GM12864 (cell line): Measurements from ENCODE around the gene CACNA2D3.
A peak's percentile ranks its signal among the peaks of the same experiment; 100 is the strongest.

ENCODE experiments used
- DNase-seq: peaks from one replicate; pipeline ENCODE4 v3.0.0-alpha.2; 2011; ENCODE audit warnings: low read depth
- H3K4me3 ChIP-seq: 2 replicates; pipeline ENCODE4 v1.5.1; 2011; ENCODE audit warnings: mild to moderate bottlenecking, low read depth, low read length, control low read depth
- TF ChIP-seq, protein P1 (sequence below): IDR thresholded peaks from 2 replicates; pipeline ENCODE4 v1.5.1; 2011; ENCODE audit warnings: low read depth, mild to moderate bottlenecking, moderate library complexity, low read length, control low read depth, inconsistent platforms; ENCODE audit errors: missing control alignments

The CACNA2D3 gene

DNA sequence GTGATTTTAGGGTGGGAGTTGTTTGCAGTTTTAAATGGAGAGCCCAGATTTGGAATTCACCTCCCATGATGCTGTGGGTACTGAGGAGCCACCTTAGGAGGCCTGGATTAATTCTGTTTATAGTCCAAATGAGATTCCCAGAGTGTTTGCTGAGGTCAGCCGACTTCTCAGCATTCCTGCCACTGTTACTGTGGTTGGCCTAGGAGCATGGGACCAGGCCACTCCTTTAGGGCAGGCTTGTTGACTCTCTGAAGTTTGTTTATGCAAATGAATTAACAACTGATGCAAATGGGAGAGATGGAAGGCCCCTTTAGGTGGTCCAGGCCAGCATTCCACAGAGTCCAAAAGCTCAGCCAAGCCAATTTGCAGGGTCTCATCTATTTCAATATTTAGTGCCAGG lies 46.1 kb downstream of the CACNA2D3 start:
- TF ChIP-seq, protein P1, sequence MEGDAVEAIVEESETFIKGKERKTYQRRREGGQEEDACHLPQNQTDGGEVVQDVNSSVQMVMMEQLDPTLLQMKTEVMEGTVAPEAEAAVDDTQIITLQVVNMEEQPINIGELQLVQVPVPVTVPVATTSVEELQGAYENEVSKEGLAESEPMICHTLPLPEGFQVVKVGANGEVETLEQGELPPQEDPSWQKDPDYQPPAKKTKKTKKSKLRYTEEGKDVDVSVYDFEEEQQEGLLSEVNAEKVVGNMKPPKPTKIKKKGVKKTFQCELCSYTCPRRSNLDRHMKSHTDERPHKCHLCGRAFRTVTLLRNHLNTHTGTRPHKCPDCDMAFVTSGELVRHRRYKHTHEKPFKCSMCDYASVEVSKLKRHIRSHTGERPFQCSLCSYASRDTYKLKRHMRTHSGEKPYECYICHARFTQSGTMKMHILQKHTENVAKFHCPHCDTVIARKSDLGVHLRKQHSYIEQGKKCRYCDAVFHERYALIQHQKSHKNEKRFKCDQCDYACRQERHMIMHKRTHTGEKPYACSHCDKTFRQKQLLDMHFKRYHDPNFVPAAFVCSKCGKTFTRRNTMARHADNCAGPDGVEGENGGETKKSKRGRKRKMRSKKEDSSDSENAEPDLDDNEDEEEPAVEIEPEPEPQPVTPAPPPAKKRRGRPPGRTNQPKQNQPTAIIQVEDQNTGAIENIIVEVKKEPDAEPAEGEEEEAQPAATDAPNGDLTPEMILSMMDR: no peak
- no peak overlapping the region for H3K4me3 ChIP-seq
- DNase-seq: no peak

DNA sequence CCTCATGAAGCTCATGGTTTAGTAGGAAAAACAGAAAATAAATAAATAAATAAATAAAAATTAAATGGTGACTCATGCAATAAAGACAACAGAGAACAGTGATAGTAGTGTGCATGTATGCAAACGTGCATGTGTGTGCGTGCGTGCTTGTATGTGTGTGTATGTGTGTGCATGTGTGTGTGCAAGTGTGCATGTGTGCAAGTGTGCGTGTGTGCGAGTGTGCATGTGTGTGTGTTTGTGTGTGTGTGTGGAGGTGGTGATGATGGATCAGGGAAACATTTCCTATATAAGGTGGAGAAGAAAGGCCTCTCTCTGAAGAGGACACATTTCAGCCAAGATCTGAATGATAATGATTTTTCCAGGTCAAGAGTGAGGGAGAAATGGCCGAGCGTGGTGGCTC lies 47.2 kb downstream of the CACNA2D3 start:
- peak; percentile 1 for DNase-seq
- TF ChIP-seq, protein P1: no peak
- no peak overlapping the region for H3K4me3 ChIP-seq

DNA sequence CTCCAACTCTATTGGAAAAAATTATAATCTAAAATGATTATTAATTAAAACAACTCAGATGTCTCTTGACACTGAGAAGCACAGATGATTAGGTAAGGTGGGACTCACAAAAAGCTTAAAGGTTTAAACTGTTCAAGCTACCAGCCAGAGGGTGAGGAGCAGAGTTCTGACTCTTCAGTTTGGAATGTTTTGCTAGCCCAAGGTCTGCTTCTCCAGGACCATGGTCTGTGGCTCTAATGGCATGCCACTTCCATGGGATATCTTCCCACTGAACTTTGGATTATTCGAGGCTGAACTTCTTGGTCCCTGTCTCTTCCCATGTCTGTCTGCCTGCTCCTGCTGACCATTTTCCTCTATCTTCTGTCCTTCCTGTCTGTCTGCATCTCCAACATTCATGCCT lies 49.2 kb downstream of the CACNA2D3 start:
- TF ChIP-seq, protein P1: no peak
- no peak overlapping the region for H3K4me3 ChIP-seq
- DNase-seq: no peak

DNA sequence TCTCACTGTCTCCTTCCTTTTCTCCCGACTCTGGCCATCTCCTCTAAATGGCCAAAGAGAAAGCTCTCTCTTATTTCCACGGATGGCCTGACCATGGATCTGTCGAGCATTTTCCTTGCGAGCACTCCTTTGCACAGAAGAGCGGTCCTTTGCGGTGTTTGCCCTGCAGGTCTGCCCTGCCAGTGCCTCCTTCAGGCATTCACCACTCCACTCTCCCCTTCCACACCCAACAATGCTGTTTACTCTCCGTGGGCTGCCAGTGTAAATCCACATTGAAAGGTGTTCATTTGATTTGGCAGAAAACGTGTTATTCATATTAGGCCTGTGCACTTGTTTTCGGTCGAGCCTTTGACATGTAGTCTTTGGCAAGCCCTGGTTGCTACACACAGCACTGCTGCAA lies 49.6 kb downstream of the CACNA2D3 start:
- no peak overlapping the region for H3K4me3 ChIP-seq
- TF ChIP-seq, protein P1: no peak
- DNase-seq: no peak

- DNase-seq: no peak
- H3K4me3 ChIP-seq: no peak overlapping the region
- TF ChIP-seq, protein P1: no peak
These were observed 51.0 kb downstream of the CACNA2D3 start for GRCh38 chr3:54173371-54173770.

GRCh38 chr3:54176106-54176505 lies 53.8 kb downstream of the CACNA2D3 start:
- TF ChIP-seq, protein P1: no peak
- DNase-seq: no peak

GRCh38 chr3:54177816-54178215 lies 55.5 kb downstream of the CACNA2D3 start:
- no peak for DNase-seq
- TF ChIP-seq, protein P1: no peak
- no peak overlapping the region for H3K4me3 ChIP-seq

More at GRCh38 chr3:54176106-54176505, 53.8 kb downstream of the CACNA2D3 start:
- no peak overlapping the region for H3K4me3 ChIP-seq
